ENCODE data around the gene EYS. TPM values are rescaled to one million over a fixed set of nuclear protein-coding genes. Genes with fewer than 3 reads are reported as not detected.

Gene EYS
- total RNA-seq, 1 experiment from 2014 or later: not detected

- H3K27ac ChIP-seq (ENCODE audit: low read depth, low read length): no peak overlapping the region
- H3K9ac ChIP-seq (ENCODE audit: low read length): no peak overlapping the region
- POLR2A ChIA-PET: no interaction called here
- no peaks in the 10 kb centered on the region for H3K9me2 ChIP-seq (ENCODE audit: insufficient read depth)
- CTCF ChIA-PET: no interaction called here
- RAD21 ChIA-PET (ENCODE audit: low non-redundant PET in 1 of 2, low total read pairs in 2 of 2, uncharacterized antibody in 2 of 2, unreplicated experiment in 2 of 2): no interaction called here
- H3K79me2 ChIP-seq (ENCODE audit: insufficient read depth, low read length): no peaks in the 10 kb centered on the region
- peaks cover 0 to 4% of the 10 kb centered on the region in 2 experiments; a peak in 2 of 4 replicates for H3K9me3 ChIP-seq (ENCODE audit: control insufficient read depth in 1 of 2, insufficient read depth in 1 of 2, low read depth in 1 of 2, low read length in 2 of 2)
- no TSS peak for BruUV-seq (replicated peaks)
- no peak overlapping the region for H2AFZ ChIP-seq (ENCODE audit: low read depth, low read length, poor library complexity, severe bottlenecking)
- H3K4me3 ChIP-seq (replicated peaks in 1 of 2; ENCODE audit: low read depth in 1 of 2, low read length in 2 of 2): no peak overlapping the region
- no peak for TF ChIP-seq ELF1 (IDR thresholded peaks at IDR 0.05; ENCODE audit: borderline replicate concordance, low read depth)
- no peak for TF ChIP-seq CTCF (IDR thresholded peaks at IDR 0.05 in 2 of 3, conservative IDR thresholded peaks at IDR 0.05 in 1 of 3; ENCODE audit: borderline replicate concordance in 1 of 3, insufficient read depth in 1 of 3, low read depth in 2 of 3, low read length in 2 of 3)
- no peak for TF ChIP-seq FOSL1 (IDR thresholded peaks at IDR 0.05; ENCODE audit: low read depth)
- no peak for TF ChIP-seq REST (IDR thresholded peaks at IDR 0.05; ENCODE audit: low read depth)
- no peak for TF ChIP-seq ATF3 (IDR thresholded peaks at IDR 0.05)
- no peak for TF ChIP-seq EZH2 (IDR thresholded peaks at IDR 0.05)
- TF ChIP-seq POLR2A (IDR thresholded peaks at IDR 0.05; ENCODE audit: borderline replicate concordance, extremely low read depth, insufficient read depth, insufficient read length): no peak
- TF ChIP-seq ZFX (IDR thresholded peaks at IDR 0.05): no peak
- no peak for TF ChIP-seq ZNF274 (IDR thresholded peaks at IDR 0.05; ENCODE audit: low read depth, low read length)
- no peak for TF ChIP-seq RAD21 (IDR thresholded peaks at IDR 0.05; ENCODE audit: low read depth)
- no peak for TF ChIP-seq EGR1 (IDR thresholded peaks at IDR 0.05; ENCODE audit: low read depth)
- no peaks in the 10 kb centered on the region for H3K27me3 ChIP-seq (ENCODE audit: insufficient read depth, low read length)
- ATAC-seq: no peak
- no peaks in the 10 kb centered on the region for H3K4me1 ChIP-seq (ENCODE audit: control insufficient read depth in 1 of 2, insufficient read depth in 2 of 2, low read length in 2 of 2)
- DNase-seq (ENCODE audit: low read depth, low spot score): no peak
- no peak overlapping the region for H3K4me2 ChIP-seq (ENCODE audit: low read length)
- H4K20me1 ChIP-seq (ENCODE audit: insufficient read depth): no peaks in the 10 kb centered on the region
- intact Hi-C loops (cut with micrococcal nuclease): no loop called here
- H3K36me3 ChIP-seq (ENCODE audit: control insufficient read depth in 1 of 2, insufficient read depth in 2 of 2, low read length in 2 of 2): no peaks in the 10 kb centered on the region
These were observed 1536.7 kb downstream of the EYS start for GRCh38 chr6:64170316-64170715.
